ENCODE results near the gene CMIP.

Gene CMIP

GRCh38 chr16:81696166-81696960 lies 251.8 kb downstream of the CMIP start:
- no peak for DNase-seq (ENCODE audit: low read depth in 2 of 2)
- H3K4me3 ChIP-seq (replicated peaks in 1 of 2; ENCODE audit: low read depth in 2 of 2, low read length in 2 of 2) = no peak overlapping the region
- TF ChIP-seq CTCF (IDR thresholded peaks at IDR 0.05; ENCODE audit: low read depth, low read length) = no peak

- H3K4me3 ChIP-seq (replicated peaks in 1 of 2; ENCODE audit: low read depth in 2 of 2, low read length in 2 of 2) = no peak overlapping the region
- TF ChIP-seq CTCF (IDR thresholded peaks at IDR 0.05; ENCODE audit: low read depth, low read length) = peak; percentile 75
- peak; percentile 61 to 67 for DNase-seq (ENCODE audit: low read depth in 2 of 2)
Measured at GRCh38 chr16:81696961-81697615, 252.5 kb downstream of the CMIP start.

GRCh38 chr16:81697616-81698309 lies 253.2 kb downstream of the CMIP start:
- TF ChIP-seq CTCF (IDR thresholded peaks at IDR 0.05; ENCODE audit: low read depth, low read length) = no peak
- H3K4me3 ChIP-seq (replicated peaks in 1 of 2; ENCODE audit: low read depth in 2 of 2, low read length in 2 of 2) = no peak overlapping the region
- DNase-seq (ENCODE audit: low read depth in 2 of 2) = peak in 1 of 2 donors; percentile 53

- no peak for TF ChIP-seq CTCF (IDR thresholded peaks at IDR 0.05; ENCODE audit: low read depth, low read length)
- no peak overlapping the region for H3K4me3 ChIP-seq (replicated peaks in 1 of 2; ENCODE audit: low read depth in 2 of 2, low read length in 2 of 2)
- no peak for DNase-seq (ENCODE audit: low read depth in 2 of 2)
Measured at GRCh38 chr16:81698310-81698641, 253.7 kb downstream of the CMIP start.

- DNase-seq (ENCODE audit: low read depth in 2 of 2) = no peak
Measured at GRCh38 chr16:81699596-81699995, 255.0 kb downstream of the CMIP start.

More at GRCh38 chr16:81699596-81699995, 255.0 kb downstream of the CMIP start:
- no peak overlapping the region for H3K4me3 ChIP-seq (replicated peaks in 1 of 2; ENCODE audit: low read depth in 2 of 2, low read length in 2 of 2)
- TF ChIP-seq CTCF (IDR thresholded peaks at IDR 0.05; ENCODE audit: low read depth, low read length) = no peak

Data from cardiac fibroblast (primary cell).